ENCODE results near the gene UCN. TPM values are rescaled to one million over a fixed set of nuclear protein-coding genes. Genes with fewer than 3 reads are reported as not detected.
A peak's percentile ranks its signal among the peaks of the same experiment; 100 is the strongest.

The UCN gene
- total RNA-seq, 2 donors from 2014 or later, result 2.9 TPM; not detected in 1

DNA sequence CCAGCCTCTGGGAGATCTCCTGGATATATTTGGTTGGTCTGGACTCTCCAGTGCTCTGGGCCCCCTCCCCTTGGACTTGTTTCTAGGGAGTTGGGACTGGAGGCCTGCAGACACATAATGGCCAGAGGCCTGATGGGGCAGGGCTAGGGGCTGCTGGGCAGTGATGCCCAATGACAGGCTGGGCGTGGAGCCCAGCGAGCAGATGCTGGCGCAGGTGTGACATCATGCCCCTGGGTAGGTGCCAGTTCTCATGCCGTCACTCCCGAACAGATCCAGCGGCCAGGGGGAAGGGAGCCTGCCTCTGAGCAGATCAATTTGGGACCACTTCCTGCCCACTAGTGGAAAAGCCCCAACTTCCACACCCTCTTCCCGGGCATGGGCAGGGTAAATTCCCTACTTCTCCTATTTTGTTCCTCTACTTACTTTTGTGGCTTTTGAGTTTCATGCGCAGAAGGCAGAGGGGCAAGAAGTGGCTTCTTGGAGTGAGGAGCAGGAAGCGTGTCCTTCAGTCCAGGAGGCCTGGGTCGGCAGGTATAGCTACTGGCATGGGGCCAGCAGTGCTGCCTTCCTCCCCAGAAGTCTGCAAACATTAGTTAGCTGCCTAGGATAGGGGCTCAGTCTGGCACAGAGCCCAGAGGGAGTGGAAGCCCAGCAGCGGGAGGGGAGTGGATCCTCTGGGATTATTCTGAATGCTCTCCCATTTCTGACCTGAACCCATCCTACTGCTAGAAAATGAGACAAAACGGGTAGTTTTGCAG, 8.6 kb upstream of the UCN start:
- no peak for TF ChIP-seq POLR2A (IDR thresholded peaks at IDR 0.05)
- TF ChIP-seq CTCF (IDR thresholded peaks at IDR 0.05), result no peak
- Histone ChIP-seq H3K9me3 (no peaks in the 10 kb centered on the region), H3K4me1 (peaks cover 37% of the 10 kb centered on the region), H3K27me3 (no peaks in the 10 kb centered on the region), H3K36me3 (replicated peaks in 1 of 2; ENCODE audit: insufficient read depth in 1 of 2, low read depth in 2 of 2) (no peaks in the 10 kb centered on the region), H3K4me3 (no peak overlapping the region), H3K27ac (peak overlapping the region; percentile 77 to 84 (median 84))
- intact Hi-C loops (cut with DNase I), result no loop called here
- peak; percentile 92 for ATAC-seq
- peak; percentile 92 to 97 (median 95) for DNase-seq
- 43% methylated on average over 12 of the region's 12 CpGs for WGBS, 2 donors

- DNase-seq (no peak), ATAC-seq (no peak)
- 64 to 72% methylated on average over 8 of the region's 8 CpGs for WGBS, 2 donors
- H3K4me3 ChIP-seq, result no peak overlapping the region
- no peaks in the 10 kb centered on the region for H3K9me3 ChIP-seq
- no peak for TF ChIP-seq POLR2A (IDR thresholded peaks at IDR 0.05)
- no peak for TF ChIP-seq CTCF (IDR thresholded peaks at IDR 0.05)
- H3K4me1 ChIP-seq, result peaks cover 20% of the 10 kb centered on the region
- no peak overlapping the region for H3K27ac ChIP-seq
- H3K36me3 ChIP-seq (replicated peaks in 1 of 2; ENCODE audit: insufficient read depth in 1 of 2, low read depth in 2 of 2), result no peaks in the 10 kb centered on the region
- intact Hi-C loops (cut with DNase I), result no loop called here
- H3K27me3 ChIP-seq, result no peaks in the 10 kb centered on the region
These were observed 6.9 kb upstream of the UCN start for GRCh38 chr2:27315122-27315521.

DNA sequence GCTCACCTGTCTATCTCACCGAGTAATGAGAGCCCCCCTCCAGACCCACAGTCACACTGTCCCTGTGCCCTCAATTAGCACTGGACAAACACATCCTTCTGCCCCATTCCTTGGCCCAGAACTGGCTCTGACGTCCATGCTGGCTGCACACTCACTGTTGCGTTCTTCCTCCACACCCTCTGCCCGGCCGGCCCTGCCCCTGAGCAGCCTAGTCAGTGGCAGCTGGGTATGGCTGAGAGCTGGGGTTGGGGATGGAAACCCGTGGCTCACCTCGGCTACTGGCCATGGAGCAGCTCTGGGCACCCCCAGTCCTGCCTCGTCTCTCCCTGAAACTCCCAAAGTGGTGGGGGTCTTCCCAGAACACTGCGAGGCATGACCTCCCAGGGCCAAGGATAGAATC, 6.5 kb upstream of the UCN start:
- WGBS, 2 donors, result 88% methylated on average over 6 to 9 of the region's 9 CpGs
- intact Hi-C loops (cut with DNase I), result no loop called here
- H3K4me1 ChIP-seq, result peaks cover 17% of the 10 kb centered on the region
- H3K4me3 ChIP-seq, result no peak overlapping the region
- H3K36me3 ChIP-seq (replicated peaks in 1 of 2; ENCODE audit: insufficient read depth in 1 of 2, low read depth in 2 of 2), result no peaks in the 10 kb centered on the region
- ATAC-seq (no peak), DNase-seq (no peak)
- TF ChIP-seq POLR2A (IDR thresholded peaks at IDR 0.05) (no peak), CTCF (IDR thresholded peaks at IDR 0.05) (no peak)
- H3K27me3 ChIP-seq, result no peaks in the 10 kb centered on the region
- no peak overlapping the region for H3K27ac ChIP-seq
- H3K9me3 ChIP-seq, result no peaks in the 10 kb centered on the region

- no peaks in the 10 kb centered on the region for H3K9me3 ChIP-seq
- H3K4me1 ChIP-seq, result peaks cover 17% of the 10 kb centered on the region
- no peak overlapping the region for H3K27ac ChIP-seq
- H3K27me3 ChIP-seq, result no peaks in the 10 kb centered on the region
- DNase-seq (no peak), ATAC-seq (no peak)
- no peak overlapping the region for H3K4me3 ChIP-seq
- 92 to 94% methylated on average over 8 of the region's 8 CpGs for WGBS, 2 donors
- no peaks in the 10 kb centered on the region for H3K36me3 ChIP-seq (replicated peaks in 1 of 2; ENCODE audit: insufficient read depth in 1 of 2, low read depth in 2 of 2)
- TF ChIP-seq CTCF (IDR thresholded peaks at IDR 0.05) (no peak), POLR2A (IDR thresholded peaks at IDR 0.05) (no peak)
- intact Hi-C loops (cut with DNase I), result no loop called here
These were observed 5.8 kb upstream of the UCN start for GRCh38 chr2:27313882-27314645.
